Brain microvascular endothelial cell (primary cell): Measurements from ENCODE around the gene BRD3OS.

Experiments used
- DNase-seq: peaks from one replicate; pipeline ENCODE4 v3.0.0-alpha.2; 2020
- H3K27ac ChIP-seq: fragments of 250-450 bp; sonication (Bioruptor Pico); 2 replicates; pipeline ENCODE4 v1.5.1; 2020; ENCODE audit warnings: mild to moderate bottlenecking, moderate library complexity
- H3K27me3 ChIP-seq: fragments of 250-450 bp; sonication (Bioruptor Pico); replicated peaks from 2 replicates; pipeline ENCODE4 v1.5.1; 2020; ENCODE audit warnings: mild to moderate bottlenecking
- H3K36me3 ChIP-seq: fragments of 250-450 bp; sonication (Bioruptor Pico); replicated peaks from 2 replicates; pipeline ENCODE4 v1.5.1; 2020; ENCODE audit warnings: mild to moderate bottlenecking
- H3K4me3 ChIP-seq: 2 replicates; pipeline ENCODE4 v1.5.1; 2011; ENCODE audit warnings: low read depth, mild to moderate bottlenecking, control low read depth, low read length, moderate library complexity
- CTCF ChIP-seq: IDR thresholded peaks from 2 replicates; pipeline ENCODE4 v1.5.1; 2011; ENCODE audit warnings: low read depth, mild to moderate bottlenecking, moderate library complexity, low read length, control low read depth, inconsistent platforms; ENCODE audit errors: missing control alignments
- in situ Hi-C: cut with HindIII; loops from 2 replicates; pipeline ENCODE4 v1.10.0; 2017; ENCODE audit warnings: low sequenced_read_pairs, low pct_ligation_motif_present

The BRD3OS gene

GRCh38 chr9:133995012-133995896, 30.0 kb upstream of the BRD3OS start:
- DNase-seq, result no peak

GRCh38 chr9:133996531-133997520, 28.5 kb upstream of the BRD3OS start:
- in situ Hi-C loops, result loop anchor here (10.0 kb wide), 1 partner anchor 212 kb away; no protein-coding TSS in a partner anchor
- no peaks in the 10 kb centered on the region for H3K27me3 ChIP-seq
- no peak for DNase-seq
- no peak overlapping the region for H3K4me3 ChIP-seq
- TF ChIP-seq CTCF, result peak; percentile 29
- no peak overlapping the region for H3K27ac ChIP-seq
- no peaks in the 10 kb centered on the region for H3K36me3 ChIP-seq

More at GRCh38 chr9:133995012-133995896, 30.0 kb upstream of the BRD3OS start:
- Histone ChIP-seq H3K27me3 (no peaks in the 10 kb centered on the region), H3K36me3 (no peaks in the 10 kb centered on the region), H3K27ac (no peak overlapping the region), H3K4me3 (no peak overlapping the region)
- in situ Hi-C loops, result loop anchor here (10.0 kb wide), 1 partner anchor 210 kb away; no protein-coding TSS in a partner anchor
- TF ChIP-seq CTCF, result peak; percentile 48

DNA sequence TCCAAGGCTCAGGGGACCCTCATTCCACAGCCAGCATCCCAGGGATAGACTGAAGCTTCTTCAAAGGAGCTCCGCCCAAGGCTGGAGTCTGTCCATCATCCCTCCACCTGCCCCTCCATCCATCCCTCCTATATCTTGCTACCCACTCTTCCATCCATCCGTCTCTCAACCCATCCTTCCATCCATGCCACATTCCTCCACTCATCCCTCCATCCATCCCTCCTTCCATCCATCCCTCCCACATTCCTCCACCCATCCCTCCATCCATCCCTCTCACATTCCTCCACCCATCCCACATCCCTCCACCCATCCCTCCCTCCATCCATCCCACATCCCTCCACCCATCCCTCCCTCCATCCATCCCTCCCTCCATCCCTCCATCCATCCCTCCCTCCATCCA, 27.7 kb upstream of the BRD3OS start:
- DNase-seq, result no peak
- H3K27ac ChIP-seq, result no peak overlapping the region
- in situ Hi-C loops, result loop anchor here (10.0 kb wide), 1 partner anchor 213 kb away; no protein-coding TSS in a partner anchor
- no peaks in the 10 kb centered on the region for H3K36me3 ChIP-seq
- TF ChIP-seq CTCF, result no peak
- H3K27me3 ChIP-seq, result no peaks in the 10 kb centered on the region
- no peak overlapping the region for H3K4me3 ChIP-seq

DNA sequence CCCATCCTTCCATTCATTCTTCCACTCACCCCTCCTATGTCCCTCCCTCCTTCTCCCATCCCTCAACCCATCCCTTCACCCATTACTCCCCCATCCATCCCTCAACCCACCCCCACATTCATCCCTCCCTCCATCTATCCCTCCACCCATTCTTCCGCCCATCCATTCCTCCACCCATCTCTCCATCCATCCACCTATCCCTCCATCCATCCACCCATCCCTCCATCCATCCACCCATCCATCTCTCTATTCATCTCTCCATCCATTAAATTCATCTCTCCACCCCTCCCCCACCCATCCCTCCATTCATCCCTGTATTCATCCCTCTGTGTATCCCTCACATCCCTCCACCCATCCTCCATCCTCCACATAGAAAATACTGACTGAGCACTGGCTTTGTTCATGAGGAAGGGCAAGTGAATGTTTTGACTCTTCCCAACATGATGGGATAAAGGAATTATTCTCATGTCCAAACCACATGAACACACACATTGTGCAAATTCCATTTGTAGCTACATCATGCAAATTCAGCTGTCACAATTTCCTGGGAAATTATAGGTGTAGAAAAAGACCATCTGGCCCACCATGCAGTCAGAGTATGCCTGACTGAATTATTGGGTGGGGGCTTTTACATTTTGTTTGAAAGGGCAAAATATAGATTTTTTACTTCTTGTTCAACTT, 26.2 kb upstream of the BRD3OS start:
- no peaks in the 10 kb centered on the region for H3K36me3 ChIP-seq
- no peak for TF ChIP-seq CTCF
- H3K27me3 ChIP-seq, result no peaks in the 10 kb centered on the region
- no peak overlapping the region for H3K27ac ChIP-seq
- no peak overlapping the region for H3K4me3 ChIP-seq
- in situ Hi-C loops, result loop anchor here (10.0 kb wide), 1 partner anchor 214 kb away; no protein-coding TSS in a partner anchor
- DNase-seq, result no peak

DNA sequence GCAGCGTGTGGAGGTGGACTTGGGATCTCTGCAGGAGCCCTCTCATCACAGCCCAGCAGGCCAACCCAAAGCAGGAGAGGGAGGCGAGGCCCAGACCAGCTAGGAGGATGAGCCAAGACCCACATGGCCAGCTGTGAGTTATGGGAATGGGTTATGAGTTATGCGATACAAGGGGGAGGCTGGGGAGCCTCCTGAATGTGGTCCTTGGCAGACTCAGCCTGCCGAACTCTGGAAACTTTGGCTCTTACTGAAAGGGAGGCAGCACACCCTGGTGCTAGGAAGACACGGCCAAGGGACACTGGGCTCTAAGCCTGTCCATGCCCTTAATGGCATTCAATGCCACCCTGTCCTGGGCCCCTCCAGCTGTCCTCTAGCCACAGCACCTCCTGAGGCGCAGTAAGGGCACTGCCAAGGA, 25.4 kb upstream of the BRD3OS start:
- DNase-seq, result no peak
- in situ Hi-C loops, result loop anchor here (10.0 kb wide), 1 partner anchor 215 kb away; no protein-coding TSS in a partner anchor
- Histone ChIP-seq H3K4me3 (no peak overlapping the region), H3K36me3 (no peaks in the 10 kb centered on the region), H3K27me3 (no peaks in the 10 kb centered on the region), H3K27ac (no peak overlapping the region)
- no peak for TF ChIP-seq CTCF
